ENCODE results near the gene CDC20B. TPM values are rescaled to one million over a fixed set of nuclear protein-coding genes. Genes with fewer than 3 reads are reported as not detected.
"Not testable (repeated sequence)": the region's sequence is repeated elsewhere in the genome, so short reads cannot be mapped to it uniquely, and the experiment has no call there.

CDC20B gene
- total and polyA plus RNA-seq, 7 donors: not detected

DNA sequence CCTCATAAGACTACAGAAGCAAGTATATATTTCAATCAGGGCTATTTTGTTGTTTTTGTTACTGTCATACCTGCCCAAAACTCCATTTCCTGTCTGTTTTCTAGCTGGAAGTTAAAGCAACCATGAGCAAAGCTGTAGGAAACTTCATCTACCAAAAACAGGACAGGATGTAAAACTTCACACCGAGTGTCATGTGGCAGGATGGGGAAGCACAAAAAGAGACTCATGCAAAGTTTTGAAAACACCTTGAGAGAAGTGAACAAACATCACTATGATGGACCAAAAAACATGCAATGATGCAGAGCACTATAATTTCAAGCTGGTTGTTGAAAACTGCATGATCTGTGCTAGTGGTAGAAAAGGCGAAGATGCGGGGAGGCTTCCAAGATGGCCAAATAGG lies 76.8 kb downstream of the CDC20B start:
- DNase-seq: no peak
- intact Hi-C loops (cut with DNase I): no loop called here
- Histone ChIP-seq H3K27ac (no peak overlapping the region), H3K4me3 (no peak overlapping the region), H3K4me1 (no peaks in the 10 kb centered on the region), H3K9me3 (no peaks in the 10 kb centered on the region), H3K27me3 (no peaks in the 10 kb centered on the region), H3K36me3 (no peaks in the 10 kb centered on the region)
- TF ChIP-seq EP300 (IDR thresholded peaks at IDR 0.05) (no peak), POLR2A (IDR thresholded peaks at IDR 0.05) (no peak), POLR2AphosphoS5 (IDR thresholded peaks at IDR 0.05) (no peak)
- TF ChIP-seq, protein P1, sequence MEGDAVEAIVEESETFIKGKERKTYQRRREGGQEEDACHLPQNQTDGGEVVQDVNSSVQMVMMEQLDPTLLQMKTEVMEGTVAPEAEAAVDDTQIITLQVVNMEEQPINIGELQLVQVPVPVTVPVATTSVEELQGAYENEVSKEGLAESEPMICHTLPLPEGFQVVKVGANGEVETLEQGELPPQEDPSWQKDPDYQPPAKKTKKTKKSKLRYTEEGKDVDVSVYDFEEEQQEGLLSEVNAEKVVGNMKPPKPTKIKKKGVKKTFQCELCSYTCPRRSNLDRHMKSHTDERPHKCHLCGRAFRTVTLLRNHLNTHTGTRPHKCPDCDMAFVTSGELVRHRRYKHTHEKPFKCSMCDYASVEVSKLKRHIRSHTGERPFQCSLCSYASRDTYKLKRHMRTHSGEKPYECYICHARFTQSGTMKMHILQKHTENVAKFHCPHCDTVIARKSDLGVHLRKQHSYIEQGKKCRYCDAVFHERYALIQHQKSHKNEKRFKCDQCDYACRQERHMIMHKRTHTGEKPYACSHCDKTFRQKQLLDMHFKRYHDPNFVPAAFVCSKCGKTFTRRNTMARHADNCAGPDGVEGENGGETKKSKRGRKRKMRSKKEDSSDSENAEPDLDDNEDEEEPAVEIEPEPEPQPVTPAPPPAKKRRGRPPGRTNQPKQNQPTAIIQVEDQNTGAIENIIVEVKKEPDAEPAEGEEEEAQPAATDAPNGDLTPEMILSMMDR (IDR thresholded peaks at IDR 0.05): no peak
- WGBS, 2 donors: 68 to 92% methylated on average over 3 of the region's 3 CpGs

- H3K4me1 ChIP-seq; DNase-seq; intact Hi-C loops (cut with DNase I); H3K27me3 ChIP-seq; H3K9me3 ChIP-seq; H3K36me3 ChIP-seq; H3K4me3 ChIP-seq; H3K27ac ChIP-seq: not testable (repeated sequence)
- WGBS, 2 donors: 84 to 88% methylated on average over 6 of the region's 6 CpGs
Measured at GRCh38 chr5:55091011-55091410, 82.0 kb downstream of the CDC20B start.

DNA sequence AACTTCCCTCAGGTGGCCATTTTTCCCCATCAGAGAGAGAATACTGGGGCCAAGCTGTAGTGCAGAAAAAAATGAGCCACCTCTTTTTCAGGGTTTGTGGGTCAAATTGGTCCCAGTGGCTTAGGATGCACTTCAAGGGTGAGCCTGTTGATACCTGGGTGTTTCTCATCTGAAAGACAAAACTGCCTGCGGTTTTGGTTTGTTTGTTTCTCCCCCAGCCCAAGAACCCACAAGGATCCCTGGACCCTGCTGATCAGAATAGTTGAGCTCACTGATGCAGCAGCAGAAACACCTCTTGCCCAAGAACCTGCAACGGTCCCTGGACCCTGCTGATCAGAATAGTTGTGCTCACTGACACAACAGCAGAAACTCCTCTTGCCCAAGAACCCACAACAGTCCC lies 83.7 kb downstream of the CDC20B start:
- H3K27me3 ChIP-seq; intact Hi-C loops (cut with DNase I); H3K9me3 ChIP-seq; H3K36me3 ChIP-seq; H3K4me1 ChIP-seq; H3K4me3 ChIP-seq; DNase-seq; H3K27ac ChIP-seq: not testable (repeated sequence)
- WGBS, 2 donors: 81 to 85% methylated on average over 2 of the region's 2 CpGs

DNA sequence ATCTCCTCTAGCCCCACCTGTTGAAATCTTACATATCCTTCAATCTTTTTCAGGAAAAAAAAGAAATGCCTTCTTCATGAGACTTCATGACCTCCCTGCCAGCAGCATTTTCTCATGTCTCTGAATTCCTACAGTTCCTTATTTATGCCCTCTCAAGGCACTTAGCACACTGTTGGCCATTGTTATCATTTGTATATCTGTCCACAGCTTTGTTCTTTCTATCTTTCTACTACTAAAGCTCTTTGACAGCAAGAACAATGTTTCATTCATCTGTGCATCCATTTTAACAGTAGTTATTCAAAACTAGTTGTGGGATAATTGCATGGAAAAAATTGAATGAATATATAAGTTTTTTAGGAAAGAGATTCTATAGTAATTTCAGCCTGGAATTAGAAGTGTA lies 91.4 kb downstream of the CDC20B start:
- peaks cover 0 to 5% (median under 1%) of the 10 kb centered on the region in 4 donors for H3K9me3 ChIP-seq
- TF ChIP-seq POLR2AphosphoS5 (IDR thresholded peaks at IDR 0.05) (no peak), POLR2A (IDR thresholded peaks at IDR 0.05) (no peak), EP300 (IDR thresholded peaks at IDR 0.05) (no peak)
- TF ChIP-seq, protein P1 (IDR thresholded peaks at IDR 0.05): no peak
- H3K27ac ChIP-seq: no peak overlapping the region
- H3K4me1 ChIP-seq: no peaks in the 10 kb centered on the region
- intact Hi-C loops (cut with DNase I): no loop called here
- H3K4me3 ChIP-seq: no peak overlapping the region
- no peaks in the 10 kb centered on the region for H3K36me3 ChIP-seq
- no peaks in the 10 kb centered on the region for H3K27me3 ChIP-seq
- DNase-seq: no peak

- H3K36me3 ChIP-seq: no peaks in the 10 kb centered on the region
- H3K4me1 ChIP-seq: no peaks in the 10 kb centered on the region
- WGBS, 2 donors: 82 to 92% methylated on average over 3 of the region's 3 CpGs
- no peak overlapping the region for H3K4me3 ChIP-seq
- DNase-seq: no peak
- H3K27ac ChIP-seq: no peak overlapping the region
- no peaks in the 10 kb centered on the region for H3K9me3 ChIP-seq
- H3K27me3 ChIP-seq: no peaks in the 10 kb centered on the region
- TF ChIP-seq, protein P1 (IDR thresholded peaks at IDR 0.05): no peak
- TF ChIP-seq POLR2A (IDR thresholded peaks at IDR 0.05): no peak
- TF ChIP-seq EP300 (IDR thresholded peaks at IDR 0.05): no peak
- TF ChIP-seq POLR2AphosphoS5 (IDR thresholded peaks at IDR 0.05): no peak
- intact Hi-C loops (cut with DNase I): no loop called here
Measured at GRCh38 chr5:55073211-55073610, 99.8 kb downstream of the CDC20B start.

DNA sequence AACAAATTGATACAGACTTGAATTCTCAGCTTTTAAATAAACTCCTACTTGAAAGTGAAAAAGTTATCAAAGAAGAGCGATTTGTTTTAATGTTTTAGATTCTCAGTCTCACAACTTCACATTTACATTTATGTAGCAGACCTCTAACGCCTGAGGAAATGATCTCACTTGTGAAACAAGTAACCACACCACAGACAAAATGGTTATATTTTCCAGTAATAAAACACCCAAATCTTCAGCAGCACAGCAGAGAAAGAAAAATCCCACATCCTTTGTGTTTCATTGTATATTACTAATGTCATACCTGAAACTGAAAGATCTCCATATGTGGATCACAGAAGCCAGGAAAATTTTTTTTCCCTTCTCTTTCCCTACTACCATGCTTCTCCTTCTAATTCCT lies 100.3 kb downstream of the CDC20B start:
- no peaks in the 10 kb centered on the region for H3K27me3 ChIP-seq
- TF ChIP-seq EP300 (IDR thresholded peaks at IDR 0.05): no peak
- no peak for TF ChIP-seq POLR2A (IDR thresholded peaks at IDR 0.05)
- TF ChIP-seq, protein P1 (IDR thresholded peaks at IDR 0.05): no peak
- TF ChIP-seq POLR2AphosphoS5 (IDR thresholded peaks at IDR 0.05): no peak
- 32 to 57% methylated on average over 2 of the region's 2 CpGs for WGBS, 2 donors
- no peak overlapping the region for H3K27ac ChIP-seq
- intact Hi-C loops (cut with DNase I): no loop called here
- no peaks in the 10 kb centered on the region for H3K36me3 ChIP-seq
- no peaks in the 10 kb centered on the region for H3K9me3 ChIP-seq
- no peaks in the 10 kb centered on the region for H3K4me1 ChIP-seq
- no peak for DNase-seq
- H3K4me3 ChIP-seq: no peak overlapping the region

Data from sigmoid colon (tissue), 7 donors.